T-helper 2 cell treated with Interferon-gamma antibody and Interleukin-4, amounts not matched to agents 100 ng/mL and 5 ng/mL, for 36 hours (primary cell): ENCODE data around the gene PCTP. TPM values are rescaled to one million over a fixed set of nuclear protein-coding genes. Genes with fewer than 3 reads are reported as not detected.

ENCODE experiments used
- intact Hi-C: fragments of 100-400 bp; cut with micrococcal nuclease; formaldehyde crosslinking; loops from one replicate; pipeline ENCODE4 v1.15.1; 2023
- total RNA-seq: library from RNA; stranded (reverse); gene quantifications from 2 replicates; pipeline ENCODE4 v1.2.3, GENCODE V29; 2022

The PCTP gene
- total RNA-seq, 1 donor from 2014 or later: 7.8 TPM

DNA sequence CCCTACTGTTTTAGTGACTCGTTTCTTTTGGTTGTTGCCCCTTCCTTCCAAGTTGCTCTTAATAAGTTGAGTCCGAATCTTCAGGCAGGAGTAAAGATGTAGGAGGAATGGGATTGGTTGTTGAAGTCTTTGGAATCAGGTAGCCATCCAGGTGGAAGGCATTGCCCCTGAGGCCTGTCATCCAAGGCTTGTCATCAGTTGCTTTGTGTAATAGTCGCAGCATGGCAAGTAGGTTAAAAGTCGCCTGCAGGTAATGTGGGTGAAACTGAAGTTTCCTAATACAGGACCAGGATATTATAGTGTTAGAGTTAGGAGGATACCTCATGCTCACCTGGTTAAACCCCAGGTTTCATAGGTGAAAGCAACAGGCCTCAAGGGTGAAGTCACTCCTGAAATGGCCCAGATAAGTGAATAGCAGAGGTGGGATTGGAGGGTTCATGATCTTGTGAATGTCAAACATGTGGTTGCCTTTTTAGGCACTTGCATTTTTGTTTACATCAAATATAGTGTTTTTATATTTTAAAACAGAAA lies 934 bp downstream of the PCTP start:
- intact Hi-C loops: loop anchor here (5.0 to 10.0 kb wide), 2 partner anchors 327 to 784 kb away; partner anchors contain the start of genes COX11, MMD and STXBP4

DNA sequence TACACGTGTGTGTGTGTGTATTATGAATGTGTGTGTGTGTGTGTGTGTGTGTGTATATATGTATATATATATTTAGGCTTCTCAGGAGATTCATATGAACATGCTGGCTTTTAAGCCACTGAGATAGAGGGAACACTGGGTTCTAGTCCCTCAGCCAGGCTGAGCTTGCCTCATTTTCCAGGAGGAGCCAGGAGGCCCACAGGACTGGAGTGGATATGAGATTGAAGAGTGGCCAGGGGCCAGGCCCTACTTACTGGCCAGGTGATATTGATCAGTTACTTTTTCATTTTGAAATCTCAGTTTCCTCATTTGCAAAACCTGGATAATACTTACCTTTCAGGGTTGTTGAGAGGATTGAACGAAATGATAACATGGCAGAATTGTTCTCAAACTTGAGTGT lies 5.8 kb downstream of the PCTP start:
- intact Hi-C loops: loop anchor here (10.0 kb wide), 1 partner anchor 332 kb away; the partner anchor contains the start of gene MMD

DNA sequence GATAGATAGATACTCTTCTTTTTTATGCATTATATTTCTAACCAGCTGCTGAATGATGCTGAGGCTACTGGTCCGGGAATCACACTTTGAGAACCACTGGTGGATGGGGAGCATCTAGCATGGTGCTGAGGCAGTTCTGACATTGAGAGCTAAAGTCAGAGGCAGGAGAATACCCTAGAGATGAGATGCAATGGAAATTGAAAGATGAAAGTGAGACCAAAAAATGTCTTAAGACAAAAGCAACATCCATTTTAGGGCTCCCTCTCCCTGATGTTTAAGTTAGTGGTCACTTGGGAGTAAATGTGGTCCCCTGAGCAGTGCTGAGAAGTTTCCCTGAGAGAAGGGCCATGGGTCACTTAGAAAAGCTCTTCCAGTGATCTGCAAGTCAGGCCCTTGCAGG lies 6.8 kb downstream of the PCTP start:
- intact Hi-C loops: loop anchor here (10.0 kb wide), 1 partner anchor 333 kb away; the partner anchor contains the start of gene MMD

DNA sequence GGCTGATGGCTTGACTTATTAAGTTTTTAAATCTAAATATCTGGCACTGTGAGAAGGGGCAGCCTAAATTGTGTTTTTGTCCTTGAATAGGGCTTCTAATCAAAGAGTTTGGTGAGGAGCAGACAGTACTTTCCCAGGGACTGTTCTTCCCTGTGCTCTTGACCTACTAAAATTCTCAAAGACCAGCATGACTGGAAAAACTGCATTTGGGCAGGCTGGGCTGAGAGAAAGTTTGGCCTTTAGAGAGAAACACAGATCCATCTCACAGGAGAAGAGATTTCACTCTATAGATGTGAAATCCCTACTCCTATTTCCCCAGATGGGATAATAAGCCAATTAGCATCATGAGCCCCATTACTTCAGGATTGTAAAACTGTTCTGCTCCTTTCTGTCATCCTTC lies 7.3 kb downstream of the PCTP start:
- intact Hi-C loops: loop anchor here (10.0 kb wide), 1 partner anchor 333 kb away; the partner anchor contains the start of gene MMD

DNA sequence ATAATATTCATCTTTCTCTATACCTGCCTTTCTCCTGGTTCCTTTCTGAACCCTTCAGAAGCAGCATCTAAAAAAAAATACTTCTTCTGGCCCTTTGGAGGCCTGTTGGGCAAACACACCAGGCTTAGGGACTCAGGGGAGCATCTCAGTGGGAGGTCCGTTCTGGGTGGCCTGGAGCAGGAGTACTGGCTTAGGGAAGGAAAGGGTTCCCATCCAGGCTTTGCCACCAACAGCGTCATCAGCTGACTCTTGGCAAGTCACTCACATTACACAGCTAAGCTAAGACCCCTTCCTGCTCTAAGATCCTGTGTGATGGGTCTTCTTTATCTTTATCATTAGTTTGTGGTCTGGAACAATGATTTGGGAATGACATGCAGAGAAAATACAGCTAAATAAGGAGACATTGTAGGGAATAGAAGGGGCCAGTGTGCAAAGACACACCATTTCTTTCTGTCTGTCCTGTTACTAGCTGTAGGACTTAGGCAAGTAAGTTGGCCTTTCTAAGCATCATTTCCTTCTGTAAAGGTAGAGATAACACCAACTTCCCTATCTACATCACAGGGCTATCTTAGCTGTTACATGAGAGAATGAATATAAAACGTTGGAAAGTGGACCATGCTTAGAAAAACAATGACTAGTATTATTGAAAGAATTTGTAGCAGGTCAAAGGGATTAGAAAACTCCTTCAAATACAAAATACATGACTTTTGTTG lies 9.9 kb downstream of the PCTP start:
- intact Hi-C loops: no loop called here

GRCh38 chr17:55762086-55762858 lies 11.4 kb downstream of the PCTP start:
- intact Hi-C loops: no loop called here

DNA sequence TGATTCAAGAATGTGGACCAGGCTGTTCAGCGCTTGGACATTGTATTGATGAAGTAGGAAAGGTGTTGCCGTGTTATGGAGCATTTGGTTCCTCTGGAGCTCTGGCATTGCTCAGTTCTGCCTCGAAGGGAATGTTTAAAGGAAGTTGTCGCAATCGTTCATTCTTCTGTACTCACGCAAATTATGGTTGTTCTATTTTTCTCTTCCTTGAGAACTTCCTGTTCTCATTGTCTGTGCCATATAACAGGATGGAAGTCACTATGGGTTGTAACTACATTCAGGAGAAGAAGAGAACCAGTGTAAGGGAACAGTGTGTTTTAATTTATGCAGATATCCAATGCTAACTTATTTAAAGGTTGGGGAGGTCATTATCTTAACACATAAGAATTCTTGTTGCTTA lies 13.0 kb downstream of the PCTP start:
- intact Hi-C loops: no loop called here

DNA sequence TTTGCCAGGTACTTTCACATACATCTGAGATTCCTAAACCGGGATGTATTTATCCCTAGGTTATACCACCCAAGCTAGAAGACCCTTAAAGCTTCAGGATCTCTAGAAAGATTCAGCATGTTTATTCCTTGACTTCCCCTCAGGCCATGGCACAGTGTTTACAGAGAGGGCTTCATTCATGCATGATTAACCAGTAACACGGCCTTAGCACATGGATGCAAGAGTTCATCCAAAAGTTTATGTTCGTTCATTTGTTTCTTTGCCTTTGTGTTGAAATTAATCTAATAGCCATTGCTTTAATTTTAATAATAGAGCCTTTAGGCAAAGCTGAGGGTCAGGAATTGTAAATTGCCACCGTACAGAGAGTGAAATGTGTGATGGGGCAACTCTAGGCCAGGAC lies 13.8 kb downstream of the PCTP start:
- intact Hi-C loops: no loop called here

- intact Hi-C loops: no loop called here
These were observed 14.6 kb downstream of the PCTP start for GRCh38 chr17:55765472-55765871.

DNA sequence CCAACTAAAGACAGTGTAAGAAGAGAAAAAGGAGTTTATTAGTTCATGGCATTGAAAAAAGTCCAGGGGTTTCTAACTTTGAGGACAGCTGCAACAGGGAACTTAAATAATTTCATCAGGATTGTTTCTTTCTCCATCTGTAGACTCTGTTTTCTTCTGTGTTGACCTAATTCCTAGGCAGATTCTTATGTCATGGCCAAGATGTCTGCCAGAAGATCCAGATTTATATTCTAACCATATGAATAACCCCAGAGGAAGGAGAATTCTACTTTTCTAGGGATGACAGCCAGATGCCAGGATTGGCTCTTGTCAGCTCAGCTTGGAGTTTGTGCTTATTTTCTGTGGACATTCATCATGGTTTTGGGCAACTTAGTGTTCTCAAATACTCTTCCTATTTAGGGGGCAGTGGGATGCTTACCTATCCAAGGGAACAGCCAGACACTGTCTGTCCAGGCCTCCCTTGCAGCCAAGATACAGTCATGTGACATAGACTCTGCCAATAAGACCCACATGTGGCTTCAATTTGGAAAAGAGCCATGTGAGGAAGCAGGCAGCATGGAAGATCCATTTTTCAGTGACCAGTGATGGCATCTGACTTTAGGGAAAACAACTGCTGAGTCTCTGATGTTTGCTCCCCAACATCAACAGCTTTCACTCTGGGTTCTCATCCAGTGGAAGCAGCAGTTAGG lies 18.2 kb downstream of the PCTP start:
- intact Hi-C loops: no loop called here

GRCh38 chr17:55769625-55770000 lies 18.8 kb downstream of the PCTP start:
- intact Hi-C loops: no loop called here

DNA sequence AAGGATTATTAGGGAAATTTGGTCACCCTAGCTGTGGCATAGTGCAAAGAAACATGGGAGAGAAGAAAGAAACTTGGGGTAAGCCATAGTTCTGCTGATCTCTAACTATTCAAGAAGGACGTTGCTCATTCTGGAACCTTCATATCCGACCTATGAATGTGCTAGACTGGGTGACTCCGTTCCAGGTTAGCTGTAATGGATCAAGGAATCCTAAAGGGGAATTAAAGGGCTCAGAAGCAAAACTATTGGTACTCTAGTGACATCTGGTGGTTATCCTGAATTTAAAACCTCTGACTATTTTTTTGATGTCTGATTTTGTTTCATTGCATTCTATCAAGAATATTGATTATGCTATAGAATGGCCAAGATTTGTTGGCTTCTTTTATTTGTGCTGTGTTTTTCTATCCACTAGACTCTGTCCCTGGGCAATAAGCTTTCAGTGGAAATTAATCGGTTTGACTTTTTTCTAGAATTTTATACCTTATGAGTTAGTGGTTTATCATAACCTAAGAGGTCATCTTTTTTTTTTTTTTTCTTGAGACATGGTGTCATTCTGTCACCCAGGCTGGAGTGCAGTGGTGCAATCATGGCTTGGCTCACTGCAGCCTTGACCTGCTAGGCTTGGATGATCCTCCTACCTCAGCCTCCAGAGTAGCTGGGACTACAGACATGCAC lies 19.5 kb downstream of the PCTP start:
- intact Hi-C loops: loop anchor here (1.0 kb wide), 1 partner anchor 244 kb away; no protein-coding TSS in a partner anchor

- intact Hi-C loops: no loop called here
These were observed 21.2 kb downstream of the PCTP start for GRCh38 chr17:55772086-55772485.

- intact Hi-C loops: no loop called here
These were observed 22.8 kb downstream of the PCTP start for GRCh38 chr17:55773671-55774070.

DNA sequence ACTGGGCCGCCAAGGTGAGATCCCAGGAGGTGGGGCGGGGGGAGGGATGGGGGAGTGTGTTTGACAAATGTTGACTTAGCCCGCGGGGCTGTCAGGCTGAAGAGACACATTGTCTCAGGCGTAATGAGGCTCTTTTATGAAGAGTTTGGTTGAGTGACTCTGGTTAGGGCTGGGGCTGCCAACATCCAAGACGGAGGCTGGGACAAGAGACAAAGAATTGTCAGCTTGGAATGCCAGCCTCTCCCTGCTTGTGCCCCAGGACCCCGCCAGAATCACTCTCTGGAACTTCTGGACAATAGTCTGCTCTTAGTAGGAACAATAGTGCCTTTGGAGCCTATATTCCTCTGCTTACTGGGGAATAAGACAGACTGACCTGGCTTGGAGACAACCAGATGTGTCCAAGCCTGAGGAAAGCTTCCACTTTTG lies 24.0 kb downstream of the PCTP start:
- intact Hi-C loops: no loop called here

- intact Hi-C loops: no loop called here
These were observed 25.4 kb downstream of the PCTP start for GRCh38 chr17:55776271-55776670.

DNA sequence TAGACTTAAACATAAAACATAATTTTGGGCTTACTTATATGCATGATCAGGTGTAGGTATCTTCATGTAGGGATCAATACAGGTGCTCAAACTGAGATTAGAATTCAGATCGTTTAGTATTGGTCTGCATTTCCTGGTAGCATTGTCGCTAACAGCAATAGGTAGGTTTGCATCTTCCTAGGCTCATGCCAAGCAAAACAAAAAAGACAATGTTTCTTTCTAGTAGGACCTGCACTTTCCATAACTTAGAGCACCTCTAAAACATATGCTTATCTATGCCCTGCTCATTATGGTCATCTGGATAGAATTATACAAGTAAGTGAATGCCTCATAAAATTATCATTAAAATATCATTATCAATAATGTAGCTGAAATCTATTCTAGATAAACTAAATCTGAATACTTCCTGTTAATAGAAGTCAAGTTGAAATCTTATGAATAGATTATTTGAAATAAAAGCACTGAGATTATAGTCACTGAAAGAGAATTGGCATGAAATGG lies 26.7 kb downstream of the PCTP start:
- intact Hi-C loops: no loop called here

DNA sequence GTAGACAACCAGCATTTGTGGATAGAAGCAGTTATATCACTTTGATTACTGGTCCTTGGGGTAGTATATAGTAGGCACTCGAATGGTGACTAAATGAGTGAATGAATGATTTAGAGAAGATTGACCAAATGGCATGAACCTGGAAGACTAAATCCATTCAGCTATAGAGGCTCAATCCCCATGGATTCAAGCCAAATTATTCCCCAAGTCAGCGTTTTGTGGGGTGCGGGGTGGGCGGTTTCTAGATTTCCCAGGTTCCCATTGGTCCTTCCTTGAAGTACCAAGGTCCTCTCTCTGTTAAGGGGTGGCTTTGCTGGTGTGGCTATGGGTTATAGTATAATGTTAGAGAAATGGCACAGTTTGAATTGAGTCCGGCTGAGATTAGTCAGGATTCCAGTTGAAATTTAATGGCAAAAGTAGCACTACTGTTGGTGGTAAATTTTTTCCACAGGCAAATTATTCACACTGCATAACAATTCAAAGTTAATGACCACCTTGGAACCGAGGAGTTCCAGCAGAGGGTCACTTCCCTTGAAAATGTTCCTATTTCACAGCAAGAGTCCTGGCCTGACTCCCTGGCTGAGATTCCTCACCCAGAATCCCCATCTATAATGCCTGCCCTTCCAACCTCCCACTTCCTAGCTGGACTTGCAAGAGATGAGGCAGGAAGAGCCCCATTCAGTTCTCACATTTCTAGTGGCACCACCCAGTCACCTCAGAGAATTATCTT lies 27.7 kb downstream of the PCTP start:
- intact Hi-C loops: no loop called here

DNA sequence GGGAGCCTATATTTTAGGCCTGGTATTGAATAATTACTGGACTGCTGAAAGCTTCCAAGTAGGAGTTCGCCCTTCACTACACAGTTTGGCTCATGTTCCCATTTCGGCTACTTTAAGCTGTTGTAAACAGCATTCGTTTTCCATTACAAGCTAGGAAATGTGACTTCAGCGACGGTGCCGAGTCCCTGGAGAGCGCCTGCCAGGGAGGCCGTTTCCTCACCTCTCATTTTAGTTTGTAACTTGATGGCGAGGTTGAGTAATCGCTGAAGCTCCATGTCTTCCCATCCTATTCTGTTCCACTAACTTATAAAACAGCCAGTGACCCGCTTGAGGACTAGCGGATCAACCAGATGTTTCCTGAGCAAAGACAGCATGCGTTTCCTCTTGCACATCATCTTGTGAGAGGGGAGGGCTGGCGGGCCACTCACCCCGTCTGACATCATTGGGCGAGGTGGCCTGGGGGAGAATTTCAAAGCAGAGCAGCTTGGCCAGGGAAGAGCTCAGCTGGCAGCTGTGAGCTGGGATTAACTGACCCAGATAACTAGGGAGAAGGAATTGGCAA lies 32.9 kb downstream of the PCTP start:
- intact Hi-C loops: no loop called here

DNA sequence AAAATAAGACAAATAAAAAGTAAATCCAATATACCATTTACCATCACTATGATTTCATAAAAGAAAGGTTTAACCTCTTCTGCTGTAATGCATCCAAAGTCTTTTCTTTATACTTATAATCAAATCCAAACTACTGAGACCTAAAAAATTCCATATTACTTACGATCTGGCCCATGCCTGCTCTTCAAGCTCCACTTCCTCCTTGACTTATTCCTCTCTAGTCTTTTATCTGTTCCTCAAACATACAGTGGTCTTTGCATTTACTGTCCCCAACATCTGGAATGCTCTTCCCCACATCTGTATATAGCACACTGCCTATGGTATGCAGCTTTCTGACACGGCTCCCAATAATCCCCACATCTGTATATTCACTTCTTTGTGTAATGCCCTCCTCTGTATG lies 33.8 kb downstream of the PCTP start:
- intact Hi-C loops: no loop called here
